Gastroesophageal sphincter (tissue), 4 donors: ENCODE results near the gene POLR2F. TPM values are rescaled to one million over a fixed set of nuclear protein-coding genes. Genes with fewer than 3 reads are reported as not detected.
A peak's percentile ranks its signal among the peaks of the same experiment; 100 is the strongest.
"Not testable (repeated sequence)": the region's sequence is repeated elsewhere in the genome, so short reads cannot be mapped to it uniquely, and the experiment has no call there.

Experiments
- ATAC-seq: fragments of 150-250 bp; one replicate; pipeline ENCODE4 v1.9.1; 2016; ENCODE audit warnings: mild to moderate bottlenecking, moderate library complexity
- H3K27ac ChIP-seq, 4 donors: fragments of 200-600 bp; sonication (generic) in 3 of 4; 1 replicate in 3 of 4; 2 replicates in 1 of 4; pipeline ENCODE4 v1.5.1; 2016 to 2019
- H3K27me3 ChIP-seq: fragments of 200-600 bp; sonication (generic); one replicate; pipeline ENCODE4 v1.5.1; 2019
- H3K36me3 ChIP-seq, 2 donors: fragments of 200-600 bp; sonication (generic); one replicate each; pipeline ENCODE4 v1.5.1; 2019; ENCODE audit warnings: control low read depth in 1 of 2
- H3K4me1 ChIP-seq, 3 donors: fragments of 200-600 bp; sonication (generic); 1 replicate in 2 of 3; 2 replicates in 1 of 3; pipeline ENCODE4 v1.5.1; 2016 to 2019; ENCODE audit warnings: control low read depth in 2 of 3
- H3K4me3 ChIP-seq, 2 donors: fragments of 200-600 bp; sonication (generic); one replicate each; pipeline ENCODE4 v1.5.1; 2019; ENCODE audit warnings: mild to moderate bottlenecking in 1 of 2, moderate library complexity in 1 of 2
- H3K9me3 ChIP-seq, 3 donors: fragments of 200-600 bp; sonication (generic); one replicate each; pipeline ENCODE4 v1.5.1; 2017 to 2019; ENCODE audit warnings: control low read depth in 2 of 3
- CTCF ChIP-seq, 4 experiments: fragments of 200-600 bp in 2 of 4; fragments of 450-650 bp in 2 of 4; sonication (generic) in 1 of 4; IDR thresholded peaks; one replicate each; pipeline ENCODE4 v1.5.1; 2017 to 2019; ENCODE audit warnings: antibody characterized with exemption in 4 of 4, mild to moderate bottlenecking in 2 of 4, moderate library complexity in 2 of 4
- EP300 ChIP-seq: sonication (generic); formaldehyde crosslinking; IDR thresholded peaks from one replicate; pipeline ENCODE4 v1.6.1; 2017; ENCODE audit warnings: antibody characterized with exemption, mild to moderate bottlenecking
- POLR2A ChIP-seq, 2 donors: fragments of 450-650 bp; IDR thresholded peaks; one replicate each; pipeline ENCODE4 v1.6.1; 2017; ENCODE audit warnings: antibody characterized with exemption in 2 of 2, mild to moderate bottlenecking in 2 of 2, moderate library complexity in 1 of 2
- POLR2AphosphoS5 ChIP-seq: sonication (generic); formaldehyde crosslinking; IDR thresholded peaks from one replicate; pipeline ENCODE4 v1.6.1; 2017; ENCODE audit warnings: antibody characterized with exemption
- WGBS, 2 donors: methylation state at CpG; one replicate each; pipeline ENCODE4 v1.1.5; 2018; ENCODE audit warnings: low coverage in 1 of 2; 5-methylcytosine and 5-hydroxymethylcytosine counted together
- total RNA-seq, 4 donors: library from RNA; depleted of rRNA; stranded (reverse); fragments of >200 nt; gene quantifications; one replicate each; pipeline ENCODE4 v1.1.0, GENCODE V29; 2016

The POLR2F gene
- total RNA-seq, 4 donors from 2014 or later: 41.4 to 79.5 (median 72.0) TPM

- WGBS, 2 donors: 70% methylated on average over 5 of the region's 33 CpGs; no CpG with 5 or more reads in 1 of the 2 donors
- Histone ChIP-seq H3K4me3 (no peak overlapping the region), H3K36me3 (peaks cover 0 to 79% of the 10 kb centered on the region in 2 donors), H3K27me3 (no peaks in the 10 kb centered on the region), H3K9me3 (no peaks in the 10 kb centered on the region), H3K4me1 (no peaks in the 10 kb centered on the region), H3K27ac (no peak overlapping the region)
- TF ChIP-seq POLR2AphosphoS5: no peak
- TF ChIP-seq POLR2A (IDR thresholded peaks at IDR 0.05): no peak
- no peak for ATAC-seq
Measured at GRCh38 chr22:37973271-37974170, 20.0 kb downstream of the POLR2F start.

DNA sequence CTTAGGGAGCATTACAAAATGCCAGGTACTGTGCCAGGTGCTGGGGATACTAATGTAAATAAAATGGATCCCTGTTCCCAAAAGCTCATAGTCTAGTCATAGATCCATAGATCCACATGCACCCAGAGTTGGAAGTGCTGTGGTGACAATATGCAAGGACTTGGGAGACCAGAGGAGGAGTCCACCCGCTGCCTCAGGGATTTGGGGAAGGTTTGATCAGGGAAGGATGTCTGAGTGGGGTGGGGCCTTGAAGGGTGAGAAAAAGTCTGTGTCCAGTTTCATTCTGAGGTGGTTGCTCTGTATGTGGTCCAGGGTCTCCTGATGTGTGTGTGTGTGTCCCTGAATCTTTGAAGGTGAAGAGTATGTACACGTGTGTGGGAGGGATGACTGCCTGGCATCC is 21.7 kb downstream of the POLR2F start:
- Histone ChIP-seq H3K36me3 (peaks cover 0 to 84% of the 10 kb centered on the region in 2 donors), H3K27ac (no peak overlapping the region), H3K27me3 (no peaks in the 10 kb centered on the region), H3K4me3 (no peak overlapping the region), H3K9me3 (no peaks in the 10 kb centered on the region), H3K4me1 (no peaks in the 10 kb centered on the region)
- TF ChIP-seq POLR2A (IDR thresholded peaks at IDR 0.05) (no peak), EP300 (no peak), CTCF (IDR thresholded peaks at IDR 0.05) (no peak), POLR2AphosphoS5 (no peak)
- 33 to 100% methylated on average over 1 of the region's 2 CpGs for WGBS, 2 donors
- no peak for ATAC-seq

- H3K4me1 ChIP-seq, H3K27ac ChIP-seq, H3K27me3 ChIP-seq, H3K4me3 ChIP-seq, H3K9me3 ChIP-seq, ATAC-seq: not testable (repeated sequence)
- 68 to 90% methylated on average over 3 to 7 of the region's 8 CpGs for WGBS, 2 donors
- peaks cover 0 to 88% of the 10 kb centered on the region in 2 donors for H3K36me3 ChIP-seq
Measured at GRCh38 chr22:37976022-37976421, 22.5 kb downstream of the POLR2F start.

DNA sequence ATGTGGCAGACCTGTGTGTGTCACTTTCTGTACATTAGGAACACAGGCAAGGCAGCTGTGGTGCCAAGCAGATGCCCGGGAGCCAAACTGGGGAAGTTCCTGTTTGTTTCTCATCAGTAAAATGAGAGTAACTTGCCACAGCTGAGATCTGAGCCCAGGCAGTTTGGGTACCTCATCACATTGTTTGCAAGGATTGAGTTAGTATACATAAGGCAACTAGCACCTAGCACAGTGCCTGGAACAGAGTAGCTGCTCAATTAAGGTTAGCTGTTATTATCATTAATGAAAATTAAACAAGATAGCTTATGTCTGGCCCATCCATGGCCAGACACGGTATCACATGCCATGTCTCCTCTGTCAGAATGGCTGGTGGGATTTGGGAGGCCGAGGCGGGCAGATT is 23.0 kb downstream of the POLR2F start:
- Histone ChIP-seq H3K27ac (no peak overlapping the region), H3K4me3 (no peak overlapping the region), H3K36me3 (peaks cover 0 to 83% of the 10 kb centered on the region in 2 donors), H3K9me3 (no peaks in the 10 kb centered on the region), H3K27me3 (no peaks in the 10 kb centered on the region), H3K4me1 (no peaks in the 10 kb centered on the region)
- TF ChIP-seq EP300 (no peak), CTCF (IDR thresholded peaks at IDR 0.05) (no peak)
- no peak for ATAC-seq
- WGBS, 2 donors: 60 to 100% methylated on average over 1 of the region's 4 CpGs

- peak overlapping the region in 1 of 2 donors; percentile 47 for H3K4me3 ChIP-seq
- H3K36me3 ChIP-seq: peaks cover 0 to 63% of the 10 kb centered on the region in 2 donors
Measured at GRCh38 chr22:37979782-37980181, 26.3 kb downstream of the POLR2F start.

More at GRCh38 chr22:37979782-37980181, 26.3 kb downstream of the POLR2F start:
- 100% methylated on average over 1 of the region's 8 CpGs; no CpG with 5 or more reads in 1 of the 2 donors for WGBS, 2 donors
- H3K27ac ChIP-seq: peak overlapping the region in 3 of 4 donors; percentile 7 to 77 (median 10)
- no peak for TF ChIP-seq POLR2A (IDR thresholded peaks at IDR 0.05)
- TF ChIP-seq EP300: no peak
- no peak for TF ChIP-seq POLR2AphosphoS5
- TF ChIP-seq CTCF (IDR thresholded peaks at IDR 0.05): no peak
- no peaks in the 10 kb centered on the region for H3K9me3 ChIP-seq
- no peak for ATAC-seq
- no peaks in the 10 kb centered on the region for H3K27me3 ChIP-seq
- H3K4me1 ChIP-seq: no peaks in the 10 kb centered on the region
